Left lobe of liver (tissue), 2 donors: Measurements from ENCODE around the gene AQP4. TPM values are rescaled to one million over a fixed set of nuclear protein-coding genes. Genes with fewer than 3 reads are reported as not detected.
A peak's percentile ranks its signal among the peaks of the same experiment; 100 is the strongest.

Experiments
- ATAC-seq: fragments of 200-7000 bp; cut with Tn5 transposase; one replicate; pipeline ENCODE4 v1.9.1; 2020; ENCODE audit warnings: mild to moderate bottlenecking, moderate library complexity
- DNase-seq: peaks from one replicate; pipeline ENCODE4 v3.0.0-alpha.2; 2020; ENCODE audit warnings: low spot score
- total RNA-seq: library from RNA; stranded (reverse); gene quantifications from one replicate; pipeline ENCODE4 v1.2.1, GENCODE V29; 2021
- donor health status: DM: no; HTN: no; CAD: no; lungs with moderate emphysema.
- donor health status: DM: no; HTN: yes; CAD: no.

AQP4 gene
- 0.45 TPM for total RNA-seq

GRCh38 chr18:26865557-26865956, at the start of gene AQP4:
Gene AQP4 (minus strand): TSS chr18:26865707. CDS start chr18:26865689, 18 bp downstream.
- DNase-seq (no peak), ATAC-seq (no peak)

- DNase-seq (no peak), ATAC-seq (no peak)
These were observed 46.3 kb upstream of the AQP4 start for GRCh38 chr18:26911840-26912239.

GRCh38 chr18:26909599-26910290, 44.2 kb upstream of the AQP4 start:
- DNase-seq (no peak), ATAC-seq (no peak)

- DNase-seq (no peak), ATAC-seq (no peak)
These were observed 43.4 kb upstream of the AQP4 start for GRCh38 chr18:26908906-26909305.

- ATAC-seq (no peak), DNase-seq (no peak)
These were observed 36.8 kb upstream of the AQP4 start for GRCh38 chr18:26902291-26902690.

GRCh38 chr18:26901020-26901419, 35.5 kb upstream of the AQP4 start:
- no peak for DNase-seq
- ATAC-seq: no peak

- no peak for DNase-seq
- ATAC-seq: peak; percentile 13
These were observed 28.9 kb upstream of the AQP4 start for GRCh38 chr18:26894426-26894825.

- peak; percentile 49 for ATAC-seq
- DNase-seq: no peak
These were observed 28.5 kb upstream of the AQP4 start for GRCh38 chr18:26893996-26894395.

- no peak for DNase-seq
- no peak for ATAC-seq
These were observed 22.8 kb upstream of the AQP4 start for GRCh38 chr18:26888259-26888658.

GRCh38 chr18:26875040-26875654, 9.6 kb upstream of the AQP4 start:
- peak; percentile 97 for ATAC-seq

GRCh38 chr18:26874283-26874682, 8.8 kb upstream of the AQP4 start:
- ATAC-seq (no peak), DNase-seq (no peak)

More at GRCh38 chr18:26875040-26875654, 9.6 kb upstream of the AQP4 start:
- no peak for DNase-seq

- DNase-seq (no peak), ATAC-seq (no peak)
These were observed 4.1 kb upstream of the AQP4 start for GRCh38 chr18:26869640-26870039.

GRCh38 chr18:26868968-26869586, 3.6 kb upstream of the AQP4 start:
- DNase-seq (no peak), ATAC-seq (no peak)

GRCh38 chr18:26867471-26867870, 2.0 kb upstream of the AQP4 start:
- ATAC-seq (no peak), DNase-seq (no peak)

- DNase-seq (no peak), ATAC-seq (no peak)
These were observed 849 bp downstream of the AQP4 start for GRCh38 chr18:26864658-26865057.

- DNase-seq: no peak
- ATAC-seq: no peak
These were observed 1.5 kb downstream of the AQP4 start for GRCh38 chr18:26863921-26864497.

GRCh38 chr18:26863122-26863879, 2.2 kb downstream of the AQP4 start:
- DNase-seq (peak; percentile 87), ATAC-seq (peak; percentile 100)

GRCh38 chr18:26862084-26862483, 3.4 kb downstream of the AQP4 start:
- ATAC-seq (no peak), DNase-seq (no peak)

GRCh38 chr18:26854292-26854881, 11.1 kb downstream of the AQP4 start:
- DNase-seq: no peak
- ATAC-seq: no peak

- DNase-seq (no peak), ATAC-seq (no peak)
These were observed 12.1 kb downstream of the AQP4 start for GRCh38 chr18:26853401-26853800.

GRCh38 chr18:26843760-26844159, 21.7 kb downstream of the AQP4 start:
- DNase-seq: no peak
- ATAC-seq: no peak
